IMR-90 (cell line): ENCODE measurements around the gene PRSS50. TPM values are rescaled to one million over a fixed set of nuclear protein-coding genes. Genes with fewer than 3 reads are reported as not detected.

Source experiments
- ATAC-seq: fragments of 200-7000 bp; cut with Tn5 transposase; 2 replicates; pipeline ENCODE4 v1.9.1; 2020; ENCODE audit warnings: low read depth, mild to moderate bottlenecking, moderate library complexity
- BruUV-seq: library from RNA; stranded (reverse); fragments of 400-500 nt; replicated peaks from 2 replicates; lab custom pipeline; 2021; lab: Mats Ljungman, UMichigan
- CTCF ChIA-PET: fragments of 300-600 bp; formaldehyde crosslinking; extraction: SDS; loops from one replicate; lab custom pipeline; 2021; ENCODE audit warnings: antibody characterized with exemption; lab: Yijun Ruan, JAX
- POLR2A ChIA-PET: fragments of 300-600 bp; sonication (Branson Sonifier 250); formaldehyde crosslinking; loops from one replicate; lab custom pipeline; 2022; ENCODE audit warnings: antibody characterized with exemption; ENCODE audit not compliant: unreplicated experiment; lab: Charles Lee
- DNase-seq: peaks from one replicate; pipeline ENCODE4 v3.0.0; 2013
- H2AFZ ChIP-seq: replicated peaks from 2 replicates; pipeline ENCODE3; 2013; ENCODE audit warnings: low read length, mild to moderate bottlenecking; ENCODE audit not compliant: poor library complexity
- H2AK5ac ChIP-seq: 2 replicates; pipeline ENCODE4 v1.6.1; 2013; ENCODE audit warnings: low read depth, low read length, inconsistent platforms
- H2AK9ac ChIP-seq: replicated peaks from 2 replicates; pipeline ENCODE3; 2013; ENCODE audit warnings: mild to moderate bottlenecking, low read depth, low read length, moderate library complexity; ENCODE audit not compliant: poor library complexity
- H2BK120ac ChIP-seq: 2 replicates; pipeline ENCODE4 v1.6.1; 2013; ENCODE audit warnings: low read depth, low read length, inconsistent platforms
- H2BK15ac ChIP-seq: 3 replicates; pipeline ENCODE4 v1.6.1; 2013; ENCODE audit warnings: low read depth, low read length, inconsistent platforms
- H2BK20ac ChIP-seq: 2 replicates; pipeline ENCODE4 v1.6.1; 2013; ENCODE audit warnings: low read depth, mild to moderate bottlenecking, inconsistent platforms, low read length, moderate library complexity
- H2BK5ac ChIP-seq: 2 replicates; pipeline ENCODE4 v1.6.1; 2013; ENCODE audit warnings: mild to moderate bottlenecking, low read depth, low read length, inconsistent platforms; ENCODE audit not compliant: poor library complexity, severe bottlenecking
- H3K14ac ChIP-seq: replicated peaks from 2 replicates; pipeline ENCODE4 v1.6.1; 2013; ENCODE audit warnings: low read depth, low read length, inconsistent platforms
- H3K18ac ChIP-seq: 2 replicates; pipeline ENCODE4 v1.6.1; 2013; ENCODE audit warnings: low read depth, low read length, control low read depth
- H3K23ac ChIP-seq: 2 replicates; pipeline ENCODE4 v1.6.1; 2013; ENCODE audit warnings: low read depth, low read length, inconsistent platforms
- H3K27ac ChIP-seq: 2 replicates; pipeline ENCODE4 v1.5.1; 2013; ENCODE audit warnings: mild to moderate bottlenecking, control low read depth, low read length; ENCODE audit not compliant: insufficient read depth
- H3K27me3 ChIP-seq: 2 replicates; pipeline ENCODE4 v1.6.1; 2013; ENCODE audit warnings: low read length; ENCODE audit not compliant: control insufficient read depth, insufficient read depth
- H3K36me3 ChIP-seq: 2 replicates; pipeline ENCODE4 v1.6.1; 2013; ENCODE audit warnings: low read length, mixed read lengths; ENCODE audit not compliant: control insufficient read depth, insufficient read depth
- H3K4ac ChIP-seq: 2 replicates; pipeline ENCODE4 v1.6.1; 2013; ENCODE audit warnings: low read depth, low read length, inconsistent platforms
- H3K4me1 ChIP-seq: 2 replicates; pipeline ENCODE4 v1.6.1; 2013; ENCODE audit warnings: low read length, mixed read lengths; ENCODE audit not compliant: control insufficient read depth, insufficient read depth
- H3K4me2 ChIP-seq: 2 replicates; pipeline ENCODE4 v1.6.1; 2013; ENCODE audit warnings: low read depth, mild to moderate bottlenecking, control low read depth, low read length, moderate library complexity
- H3K4me3 ChIP-seq: 2 replicates; pipeline ENCODE4 v1.5.1; 2013; ENCODE audit warnings: low read depth, mild to moderate bottlenecking, control low read depth, low read length, moderate library complexity; ENCODE audit not compliant: insufficient read depth
- H3K56ac ChIP-seq: 2 replicates; pipeline ENCODE4 v1.6.1; 2013; ENCODE audit warnings: low read length, inconsistent platforms; ENCODE audit not compliant: insufficient read depth; ENCODE audit errors: extremely low read depth
- H3K79me1 ChIP-seq, 2 experiments: 2 replicates each; pipeline ENCODE4 v1.6.1; 2013; ENCODE audit warnings: low read length in 2 of 2, inconsistent platforms in 1 of 2, low read depth in 1 of 2
- H3K9ac ChIP-seq: 2 replicates; pipeline ENCODE4 v1.6.1; 2013; ENCODE audit warnings: low read depth, low read length, control low read depth
- H3K9me1 ChIP-seq: 2 replicates; pipeline ENCODE4 v1.6.1; 2013; ENCODE audit warnings: low read length, inconsistent platforms; ENCODE audit not compliant: insufficient read depth
- H3K9me3 ChIP-seq: 2 replicates; pipeline ENCODE4 v1.6.1; 2013; ENCODE audit warnings: low read length; ENCODE audit not compliant: control insufficient read depth, insufficient read depth
- H4K20me1 ChIP-seq: 2 replicates; pipeline ENCODE4 v1.6.1; 2013; ENCODE audit warnings: low read length, inconsistent platforms; ENCODE audit not compliant: insufficient read depth
- H4K5ac ChIP-seq: 2 replicates; pipeline ENCODE4 v1.6.1; 2013; ENCODE audit warnings: mild to moderate bottlenecking, low read depth, low read length, control low read depth
- H4K8ac ChIP-seq, 2 experiments: 2 replicates each; pipeline ENCODE4 v1.6.1; 2013; ENCODE audit warnings: low read depth in 2 of 2, low read length in 2 of 2, control low read depth in 1 of 2, inconsistent platforms in 1 of 2
- H4K91ac ChIP-seq: 2 replicates; pipeline ENCODE4 v1.6.1; 2013; ENCODE audit warnings: low read depth, low read length, inconsistent platforms; ENCODE audit not compliant: insufficient read depth
- BHLHE40 ChIP-seq: fragments of 150-350 bp; IDR thresholded peaks from 2 replicates; pipeline ENCODE4 v1.6.1; 2016; ENCODE audit warnings: mild to moderate bottlenecking, low read depth, low read length
- CEBPB ChIP-seq: IDR thresholded peaks from 2 replicates; pipeline ENCODE4 v1.6.1; 2012; ENCODE audit warnings: low read depth, low read length, improper control_type of control experiment
- NFE2L2 ChIP-seq: fragments of 150-350 bp; IDR thresholded peaks from 2 replicates; pipeline ENCODE4 v1.6.1; 2016; ENCODE audit warnings: low read depth, mild to moderate bottlenecking, low read length
- RAD21 ChIP-seq: IDR thresholded peaks from 2 replicates; pipeline ENCODE4 v1.6.1; 2012; ENCODE audit warnings: low read length, improper control_type of control experiment
- WGBS, 2 experiments: methylation state at CpG; one replicate each; pipeline versions ENCODE4 v1.1.5 to v1.1.7; 2013; ENCODE audit warnings: missing lambda C conversion rate in 2 of 2; ENCODE audit not compliant: insufficient read length in 1 of 2; ENCODE audit errors: extremely low coverage in 2 of 2; 5-methylcytosine and 5-hydroxymethylcytosine counted together
- dilution Hi-C: fragments of 300-500 bp; cut with HindIII; formaldehyde crosslinking; loops from one replicate; pipeline ENCODE4 v1.14.3; 2018; ENCODE audit warnings: low sequenced_read_pairs; ENCODE audit not compliant: unreplicated experiment
- in situ Hi-C: fragments of 300-500 bp; cut with MboI; formaldehyde crosslinking; loops from 3 replicates; pipeline ENCODE4 v1.14.3; 2019; ENCODE audit warnings: low sequenced_read_pairs, inconsistent platforms, mixed read lengths
- intact Hi-C: fragments of 100-400 bp; cut with micrococcal nuclease; formaldehyde crosslinking; loops from 2 replicates; pipeline ENCODE4 v1.10.0; 2022
- polyA plus RNA-seq, 3 experiments: library from polyadenylated mRNA; depleted of rRNA; stranded (reverse); fragments of >200 nt; gene quantifications; 2 replicates each; pipeline ENCODE4 v1.2.3, GENCODE V29; 2012; ENCODE audit warnings: low replicate concordance in 1 of 3
- total RNA-seq: library from RNA; depleted of rRNA; stranded (reverse); fragments of >200 nt; gene quantifications from 2 replicates; pipeline ENCODE4 v1.2.3, GENCODE V29; 2012

PRSS50 gene
- total and polyA plus RNA-seq, 2 of the 4 experiments (the other 2 are of a cell fraction), result not detected

- H3K4me3 ChIP-seq, result no peak overlapping the region
These were observed 17.1 kb upstream of the PRSS50 start for GRCh38 chr3:46734773-46735172.

More at GRCh38 chr3:46734773-46735172, 17.1 kb upstream of the PRSS50 start:
- Histone ChIP-seq H4K20me1 (no peaks in the 10 kb centered on the region), H3K9me3 (no peaks in the 10 kb centered on the region), H3K79me1 (no peaks in the 10 kb centered on the region), H2BK5ac (no peak overlapping the region), H2AFZ (no peak overlapping the region), H3K27ac (no peak overlapping the region), H4K5ac (no peak overlapping the region), H3K36me3 (no peaks in the 10 kb centered on the region), H3K14ac (no peak overlapping the region), H2AK5ac (no peak overlapping the region), H3K4me1 (no peaks in the 10 kb centered on the region), H2BK120ac (no peak overlapping the region), H3K23ac (no peak overlapping the region), H3K9ac (no peak overlapping the region), H3K9me1 (no peaks in the 10 kb centered on the region), H4K8ac (no peak overlapping the region), H2BK15ac (no peak overlapping the region), H3K56ac (no peak overlapping the region), H2AK9ac (no peak overlapping the region), H3K18ac (no peak overlapping the region), H2BK20ac (no peak overlapping the region), H4K91ac (no peak overlapping the region), H3K4me2 (no peak overlapping the region), H3K27me3 (peaks cover 29% of the 10 kb centered on the region), H3K4ac (no peak overlapping the region)
- DNase-seq, result no peak
- intact Hi-C loops (no loop called here), in situ Hi-C loops (no loop called here), dilution Hi-C loops (no loop called here)
- BruUV-seq, result no TSS peak
- ChIA-PET CTCF (no interaction called here), POLR2A (no interaction called here)
- no peak for ATAC-seq
- 14% methylated on average over 1 of the region's 4 CpGs; no CpG with 5 or more reads in 1 of the 2 experiments for WGBS, 2 experiments
- TF ChIP-seq CEBPB (no peak), BHLHE40 (no peak), NFE2L2 (no peak), RAD21 (no peak)
